Erythroblast (primary cell): ENCODE results near the gene PTGIS.

ENCODE experiments used
- DNase-seq, 2 experiments: peaks; one replicate each; lab custom pipeline; 2025; lab: John Stamatoyannopoulos, UW
- GATA1 ChIP-seq: IDR thresholded peaks from 2 replicates; pipeline ENCODE4 v1.6.1; 2011; ENCODE audit warnings: low read depth, mild to moderate bottlenecking, control low read depth, low read length, moderate library complexity
- POLR2A ChIP-seq: IDR thresholded peaks from 2 replicates; pipeline ENCODE4 v1.6.1; 2011; ENCODE audit warnings: mild to moderate bottlenecking, low read length

The PTGIS gene

DNA sequence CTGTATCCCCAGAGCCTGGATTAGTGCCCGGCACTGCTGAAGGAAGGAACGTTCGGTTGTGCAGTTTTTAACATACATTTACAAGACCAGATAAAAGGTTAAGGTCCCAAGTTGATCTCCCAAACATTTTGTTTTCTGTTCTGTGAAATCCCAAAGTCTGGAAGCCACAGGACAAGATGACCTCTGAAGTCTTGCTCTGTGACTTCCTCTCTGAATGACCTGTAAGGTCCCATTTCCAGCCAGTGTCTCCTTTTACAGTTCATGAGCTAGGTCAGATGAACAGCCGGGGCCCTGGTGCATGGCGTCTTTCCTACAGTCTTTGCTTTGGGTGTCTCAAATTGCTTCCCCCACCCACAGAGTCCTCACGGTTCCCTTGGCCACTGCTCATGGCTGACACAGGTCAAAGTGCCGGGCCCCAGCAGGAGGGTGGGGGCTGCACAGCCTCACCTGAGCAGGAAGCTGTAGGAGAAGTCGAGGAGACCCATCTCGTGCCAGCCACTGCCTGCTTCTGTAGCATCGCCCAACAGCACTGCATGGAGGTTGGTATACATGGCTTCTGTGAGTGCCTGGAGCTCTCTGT is 24.0 kb downstream of the PTGIS start:
- TF ChIP-seq GATA1 (no peak), POLR2A (no peak)

DNA sequence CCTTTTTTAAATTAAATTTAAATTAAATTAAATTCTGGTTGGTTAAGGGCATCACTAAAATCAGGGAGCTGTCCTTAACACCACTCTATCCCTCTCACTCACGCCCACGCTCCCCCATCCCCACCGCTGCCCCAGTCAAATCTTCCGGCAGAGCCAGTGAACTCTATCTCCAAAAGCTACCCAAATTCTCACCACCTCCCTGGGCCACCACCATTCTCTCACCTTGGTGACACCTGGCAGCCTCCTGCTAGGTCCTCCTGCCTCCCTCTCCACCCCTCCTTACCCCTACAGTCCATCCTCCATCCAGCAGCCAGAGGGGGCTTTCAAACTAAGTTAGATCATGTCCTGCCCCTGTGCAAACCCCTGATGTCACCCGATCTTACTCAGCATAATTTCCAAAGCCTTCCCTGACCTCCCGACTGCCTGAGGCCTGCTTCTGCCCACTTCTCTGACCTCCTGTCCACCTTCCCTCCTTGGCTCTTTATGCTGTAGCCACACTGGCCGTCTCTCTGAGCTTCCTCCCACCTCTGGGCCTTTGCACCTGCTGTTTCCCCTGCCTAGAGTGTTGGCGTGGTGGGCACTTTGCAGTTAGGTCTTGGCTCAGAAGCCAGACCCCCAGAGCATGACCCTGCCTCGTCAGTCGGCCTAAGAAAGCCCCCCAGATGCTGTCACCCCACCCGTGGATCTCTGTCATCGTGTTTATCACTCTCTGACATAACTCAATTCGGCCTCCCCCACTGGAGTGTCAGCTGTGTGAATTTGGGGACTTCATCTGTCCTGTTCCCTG is 24.7 kb downstream of the PTGIS start:
- TF ChIP-seq POLR2A (no peak), GATA1 (no peak)
- no peak for DNase-seq

More for the DNA sequence above, 24.0 kb downstream of the PTGIS start:
- no peak for DNase-seq

DNA sequence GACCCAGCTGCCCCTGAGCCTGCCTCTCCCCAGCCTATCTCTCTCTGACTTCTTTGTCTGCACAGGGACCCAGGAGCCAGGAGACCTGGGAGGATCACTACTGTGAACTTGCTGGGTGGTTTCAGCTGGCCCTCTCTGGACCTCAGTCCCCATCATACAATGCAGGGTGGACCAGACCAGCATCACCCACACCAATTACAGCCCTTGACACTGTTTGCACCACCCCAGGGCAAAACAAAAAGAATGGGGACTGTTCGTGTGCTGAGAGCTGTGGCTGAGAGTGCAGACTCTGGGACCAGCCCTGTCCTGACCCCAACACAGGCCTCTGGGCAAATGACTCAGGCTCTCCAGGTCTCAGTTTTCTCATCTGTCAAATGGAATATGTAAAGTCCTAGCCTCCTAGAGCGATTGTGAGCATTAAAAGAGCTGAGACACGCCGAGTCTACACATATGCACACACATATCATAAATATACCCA is 25.4 kb downstream of the PTGIS start:
- TF ChIP-seq POLR2A (no peak), GATA1 (no peak)
- no peak for DNase-seq

GRCh38 chr20:49541733-49542513 is 26.0 kb downstream of the PTGIS start:
- no peak for TF ChIP-seq GATA1
- TF ChIP-seq POLR2A: no peak
- peak; percentile 79 to 82 for DNase-seq

DNA sequence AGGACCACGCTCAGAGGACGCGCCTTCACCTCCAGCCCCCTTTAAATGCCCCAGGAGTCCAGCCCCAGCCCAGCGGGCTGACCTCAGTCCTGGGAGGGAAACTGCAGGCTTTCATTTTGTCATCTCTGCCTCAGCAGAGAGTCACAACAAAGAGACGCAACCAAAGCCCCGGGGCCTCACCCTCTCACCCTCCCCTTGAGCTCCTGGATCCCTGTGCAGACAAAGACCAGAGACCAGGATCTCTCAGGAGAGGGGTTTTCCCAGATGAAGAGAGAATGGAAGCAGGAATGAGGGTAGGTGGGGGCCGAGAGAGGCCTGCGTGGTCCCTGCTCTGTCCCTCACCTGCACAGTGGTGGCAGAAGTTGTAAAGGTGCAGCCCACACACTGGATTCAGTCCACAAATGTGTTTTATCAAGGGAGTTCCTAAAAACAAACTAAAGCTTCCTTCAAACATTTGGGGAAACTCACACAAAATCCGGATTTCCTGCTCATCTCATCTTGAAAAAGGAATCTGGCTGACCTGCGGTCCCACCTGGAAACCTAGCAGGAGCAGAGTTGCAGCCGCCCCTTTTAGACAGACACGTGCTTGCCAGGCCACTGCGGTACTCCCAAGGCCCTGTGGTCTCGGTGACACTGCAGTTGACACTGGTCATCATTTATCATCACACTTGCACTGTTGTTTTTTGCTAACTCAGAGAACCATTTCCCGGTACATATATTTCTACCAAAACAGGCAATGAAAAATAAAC is 27.1 kb downstream of the PTGIS start:
- no peak for DNase-seq
- TF ChIP-seq GATA1 (no peak), POLR2A (no peak)

DNA sequence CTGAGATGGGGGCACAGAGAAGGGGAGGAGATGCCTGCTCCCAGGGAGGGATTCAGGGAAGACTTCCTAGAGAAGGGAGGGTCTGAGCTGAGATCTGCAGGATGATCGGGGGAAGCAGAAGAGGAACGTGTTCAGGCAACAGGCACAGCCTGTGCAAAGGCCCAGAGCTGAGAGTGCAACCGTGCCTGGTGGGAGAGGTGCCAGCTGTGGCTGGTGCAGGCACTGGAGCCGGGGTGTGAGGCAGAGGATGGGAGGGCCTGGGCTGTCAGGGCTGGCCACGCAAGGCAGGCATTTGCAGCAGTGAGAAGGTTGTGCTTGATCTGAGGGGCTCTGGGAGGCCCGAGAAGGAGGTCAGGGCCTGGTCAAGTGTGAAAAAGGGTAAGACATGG is 27.7 kb downstream of the PTGIS start:
- no peak for DNase-seq
- TF ChIP-seq GATA1 (no peak), POLR2A (no peak)

GRCh38 chr20:49539481-49540231 is 28.3 kb downstream of the PTGIS start:
- DNase-seq: no peak

GRCh38 chr20:49538950-49539349 is 29.0 kb downstream of the PTGIS start:
- no peak for DNase-seq
- TF ChIP-seq GATA1 (no peak), POLR2A (no peak)

More at GRCh38 chr20:49539481-49540231, 28.3 kb downstream of the PTGIS start:
- TF ChIP-seq POLR2A (no peak), GATA1 (no peak)

GRCh38 chr20:49534255-49534712 is 33.7 kb downstream of the PTGIS start:
- TF ChIP-seq POLR2A: no peak
- no peak for TF ChIP-seq GATA1
- DNase-seq: peak; percentile 40 to 65

DNA sequence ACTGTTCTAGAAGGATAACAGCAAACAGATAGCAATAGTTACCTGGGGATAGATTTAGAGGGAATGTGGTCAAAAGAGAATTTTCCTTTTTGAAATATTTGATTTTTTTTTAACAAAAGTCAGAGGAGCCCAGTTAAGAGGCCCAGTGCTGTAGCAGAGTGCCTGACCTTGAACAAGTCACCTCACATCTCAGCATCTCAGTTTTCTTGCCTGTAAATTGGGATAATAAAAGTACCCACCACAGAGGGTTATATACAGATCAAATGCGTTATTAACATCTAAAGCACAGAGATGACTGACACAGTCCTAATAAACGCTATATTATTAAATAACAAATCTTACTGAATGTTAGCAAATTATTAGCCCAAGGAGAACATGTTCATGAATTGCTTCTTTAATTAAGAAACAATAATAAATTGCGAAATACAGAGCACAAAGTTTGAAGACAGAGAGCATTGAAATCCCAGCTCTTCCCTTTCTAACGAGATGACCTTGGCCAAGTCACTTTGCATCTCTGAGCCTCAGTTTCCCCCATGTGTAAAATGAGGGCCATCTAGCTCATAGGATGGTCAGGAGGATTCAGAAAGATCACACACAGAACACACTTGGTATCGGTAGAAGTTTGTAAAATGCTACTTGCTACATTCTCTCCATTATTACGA is 35.5 kb downstream of the PTGIS start:
- DNase-seq: no peak
- TF ChIP-seq POLR2A: no peak
- TF ChIP-seq GATA1: no peak

DNA sequence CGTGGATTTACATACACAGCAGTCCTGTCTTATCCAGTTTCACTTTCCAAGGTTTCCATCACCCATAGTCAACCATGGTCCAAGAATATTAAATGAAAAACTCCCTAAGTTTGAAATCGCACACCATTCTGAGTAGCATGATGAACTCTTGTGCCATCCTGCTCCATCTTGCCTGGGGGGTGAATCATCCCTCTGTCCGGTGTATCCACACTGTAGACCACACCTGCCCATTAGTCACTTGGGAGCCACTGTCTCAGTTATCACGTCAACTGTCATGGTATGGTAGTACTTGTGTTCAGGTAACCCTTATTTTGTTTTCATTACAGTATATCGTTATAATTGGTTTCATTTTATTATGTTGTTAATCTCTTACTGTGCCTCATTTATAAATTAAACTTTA is 38.5 kb downstream of the PTGIS start:
- DNase-seq: no peak
- no peak for TF ChIP-seq POLR2A
- TF ChIP-seq GATA1: no peak

GRCh38 chr20:49526568-49526967 is 41.4 kb downstream of the PTGIS start:
- TF ChIP-seq POLR2A: no peak
- TF ChIP-seq GATA1: no peak
- no peak for DNase-seq

DNA sequence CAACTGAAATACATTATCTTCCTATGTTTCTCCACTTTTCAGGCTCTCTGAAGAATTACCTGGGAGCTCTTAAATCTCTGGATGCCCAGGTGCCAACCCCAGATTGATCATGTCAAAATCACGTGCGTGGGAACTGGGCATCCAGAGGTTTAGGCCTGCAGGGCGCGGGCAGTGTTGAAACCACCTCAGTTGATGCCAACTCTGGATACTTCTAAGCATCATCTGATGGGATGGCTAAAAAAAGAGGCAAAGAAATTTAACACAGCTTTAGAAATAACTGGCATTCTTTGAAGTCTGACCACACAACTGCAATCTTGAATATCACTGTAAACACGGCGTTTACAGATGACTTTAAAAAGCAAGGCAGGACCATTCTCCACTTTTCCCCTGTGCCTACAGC is 41.9 kb downstream of the PTGIS start:
- no peak for TF ChIP-seq POLR2A
- TF ChIP-seq GATA1: no peak
- no peak for DNase-seq
